ENCODE data around the gene CACNG6. TPM values are rescaled to one million over a fixed set of nuclear protein-coding genes. Genes with fewer than 3 reads are reported as not detected.

Gene CACNG6
- total RNA-seq, 4 donors from 2014 or later: not detected

- no peak for DNase-seq (ENCODE audit: extremely low spot score)
- Histone ChIP-seq H3K4me1 (no peaks in the 10 kb centered on the region), H3K36me3 (no peaks in the 10 kb centered on the region), H3K4me3 (no peak overlapping the region), H3K27me3 (peaks cover 0 to 96% (median 0%) of the 10 kb centered on the region in 4 donors), H3K27ac (replicated peaks in 1 of 4) (no peak overlapping the region), H3K9me3 (no peaks in the 10 kb centered on the region)
- TF ChIP-seq POLR2A (IDR thresholded peaks at IDR 0.05; ENCODE audit: low read depth): no peak
- TF ChIP-seq EP300 (IDR thresholded peaks at IDR 0.05): no peak
- TF ChIP-seq POLR2AphosphoS5 (IDR thresholded peaks at IDR 0.05): no peak
- TF ChIP-seq, protein P1, sequence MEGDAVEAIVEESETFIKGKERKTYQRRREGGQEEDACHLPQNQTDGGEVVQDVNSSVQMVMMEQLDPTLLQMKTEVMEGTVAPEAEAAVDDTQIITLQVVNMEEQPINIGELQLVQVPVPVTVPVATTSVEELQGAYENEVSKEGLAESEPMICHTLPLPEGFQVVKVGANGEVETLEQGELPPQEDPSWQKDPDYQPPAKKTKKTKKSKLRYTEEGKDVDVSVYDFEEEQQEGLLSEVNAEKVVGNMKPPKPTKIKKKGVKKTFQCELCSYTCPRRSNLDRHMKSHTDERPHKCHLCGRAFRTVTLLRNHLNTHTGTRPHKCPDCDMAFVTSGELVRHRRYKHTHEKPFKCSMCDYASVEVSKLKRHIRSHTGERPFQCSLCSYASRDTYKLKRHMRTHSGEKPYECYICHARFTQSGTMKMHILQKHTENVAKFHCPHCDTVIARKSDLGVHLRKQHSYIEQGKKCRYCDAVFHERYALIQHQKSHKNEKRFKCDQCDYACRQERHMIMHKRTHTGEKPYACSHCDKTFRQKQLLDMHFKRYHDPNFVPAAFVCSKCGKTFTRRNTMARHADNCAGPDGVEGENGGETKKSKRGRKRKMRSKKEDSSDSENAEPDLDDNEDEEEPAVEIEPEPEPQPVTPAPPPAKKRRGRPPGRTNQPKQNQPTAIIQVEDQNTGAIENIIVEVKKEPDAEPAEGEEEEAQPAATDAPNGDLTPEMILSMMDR (IDR thresholded peaks at IDR 0.05): no peak
- intact Hi-C loops (cut with DNase I): no loop called here
- 24% methylated on average over 33 of the region's 36 CpGs for WGBS
These were observed 20.2 kb downstream of the CACNG6 start for GRCh38 chr19:54011507-54012211.

DNA sequence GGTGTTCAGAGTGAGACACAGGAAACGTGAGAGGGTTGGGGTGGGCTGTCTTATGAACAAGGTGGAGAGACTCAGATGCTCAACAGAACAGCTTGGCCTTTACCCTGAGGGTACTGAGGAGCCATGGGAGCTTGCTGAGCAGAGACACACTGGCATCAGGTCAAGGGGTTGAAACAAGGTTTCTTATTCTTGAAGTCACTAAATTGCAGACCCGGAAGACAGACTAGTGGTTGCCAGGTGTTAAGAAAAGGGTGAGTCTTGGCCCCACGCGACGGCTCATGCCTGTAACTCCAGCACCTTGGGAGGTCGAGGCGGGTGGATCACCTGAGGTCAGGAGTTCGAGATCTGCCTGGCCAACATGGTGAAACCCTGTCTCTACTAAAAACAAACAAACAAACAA is 22.4 kb downstream of the CACNG6 start:
- 77% methylated on average over 8 of the region's 8 CpGs for WGBS
- peaks cover 0 to 87% (median 0%) of the 10 kb centered on the region in 4 donors for H3K27me3 ChIP-seq

GRCh38 chr19:54014920-54015560 is 23.6 kb downstream of the CACNG6 start:
- intact Hi-C loops (cut with DNase I): no loop called here
- Histone ChIP-seq H3K27me3 (peaks cover 0 to 79% (median 0%) of the 10 kb centered on the region in 4 donors), H3K27ac (replicated peaks in 1 of 4) (no peak overlapping the region), H3K36me3 (no peaks in the 10 kb centered on the region), H3K9me3 (peaks cover 0 to 6% (median 0%) of the 10 kb centered on the region in 4 donors), H3K4me3 (no peak overlapping the region), H3K4me1 (no peaks in the 10 kb centered on the region)
- no peak for DNase-seq (ENCODE audit: extremely low spot score)
- TF ChIP-seq, protein P1 (IDR thresholded peaks at IDR 0.05): no peak
- TF ChIP-seq POLR2A (IDR thresholded peaks at IDR 0.05; ENCODE audit: low read depth) (no peak), POLR2AphosphoS5 (IDR thresholded peaks at IDR 0.05) (no peak), EP300 (IDR thresholded peaks at IDR 0.05) (no peak)
- 42% methylated on average over 18 of the region's 19 CpGs for WGBS

More for the DNA sequence above, 22.4 kb downstream of the CACNG6 start:
- Histone ChIP-seq H3K4me1 (no peaks in the 10 kb centered on the region), H3K36me3 (no peaks in the 10 kb centered on the region), H3K9me3 (peaks cover 0 to 6% (median 0%) of the 10 kb centered on the region in 4 donors), H3K4me3 (no peak overlapping the region), H3K27ac (replicated peaks in 1 of 4) (no peak overlapping the region)
- intact Hi-C loops (cut with DNase I): no loop called here
- DNase-seq (ENCODE audit: extremely low spot score): no peak
- no peak for TF ChIP-seq POLR2AphosphoS5 (IDR thresholded peaks at IDR 0.05)
- TF ChIP-seq, protein P1 (IDR thresholded peaks at IDR 0.05): no peak
- no peak for TF ChIP-seq EP300 (IDR thresholded peaks at IDR 0.05)
- TF ChIP-seq POLR2A (IDR thresholded peaks at IDR 0.05; ENCODE audit: low read depth): no peak

GRCh38 chr19:54017261-54017660 is 25.8 kb downstream of the CACNG6 start:
- intact Hi-C loops (cut with DNase I): no loop called here
- no peak for DNase-seq (ENCODE audit: extremely low spot score)
- 88% methylated on average over 4 of the region's 4 CpGs for WGBS
- Histone ChIP-seq H3K27ac (replicated peaks in 1 of 4) (no peak overlapping the region), H3K36me3 (no peaks in the 10 kb centered on the region), H3K4me3 (no peak overlapping the region), H3K9me3 (peaks cover 0 to 6% (median 0%) of the 10 kb centered on the region in 4 donors), H3K27me3 (peaks cover 0 to 67% (median 0%) of the 10 kb centered on the region in 4 donors), H3K4me1 (no peaks in the 10 kb centered on the region)
- TF ChIP-seq POLR2A (IDR thresholded peaks at IDR 0.05; ENCODE audit: low read depth) (no peak), POLR2AphosphoS5 (IDR thresholded peaks at IDR 0.05) (no peak), EP300 (IDR thresholded peaks at IDR 0.05) (no peak)
- TF ChIP-seq, protein P1 (IDR thresholded peaks at IDR 0.05): no peak
